ENCODE data around the gene RYR2.
"Not testable (repeated sequence)": the region's sequence is repeated elsewhere in the genome, so short reads cannot be mapped to it uniquely, and the experiment has no call there.

Gene RYR2

DNA sequence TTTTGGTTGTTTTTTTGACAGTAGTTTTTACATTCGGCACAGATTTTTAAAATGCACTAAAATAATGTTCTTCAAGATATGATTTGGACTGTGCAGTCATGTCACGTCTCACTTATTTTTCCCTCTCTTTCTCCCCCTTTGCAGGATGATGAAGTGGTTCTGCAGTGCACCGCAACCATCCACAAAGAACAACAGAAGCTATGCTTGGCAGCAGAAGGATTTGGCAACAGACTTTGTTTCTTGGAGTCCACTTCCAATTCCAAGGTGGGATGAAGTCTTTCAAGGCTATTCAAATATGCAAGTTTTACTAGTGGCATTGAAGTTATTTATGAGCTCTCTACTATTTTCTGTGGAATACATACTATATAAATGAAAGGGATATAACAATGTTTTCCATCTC, 228.4 kb downstream of the RYR2 start:
- no peak overlapping the region for H3K27ac ChIP-seq

DNA sequence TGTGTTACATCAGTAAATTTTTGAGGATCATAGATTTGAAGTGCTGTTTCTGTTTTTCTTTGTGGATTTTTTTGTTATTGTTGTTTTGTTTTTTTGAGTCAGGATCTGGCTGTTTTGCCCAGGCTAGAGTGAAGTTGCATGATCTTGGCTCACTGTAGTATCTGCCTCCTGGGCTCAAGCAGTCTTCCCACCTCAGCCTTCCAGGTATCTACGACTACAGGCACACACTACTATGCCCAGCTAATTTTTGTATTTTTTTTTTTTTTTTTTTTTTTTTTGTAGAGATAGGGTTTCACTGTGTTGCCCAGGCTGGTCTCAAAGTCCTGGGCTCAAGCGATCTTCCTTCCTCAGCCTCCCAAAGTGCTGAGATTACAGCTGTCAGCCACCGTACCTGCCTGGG, 236.0 kb downstream of the RYR2 start:
- not testable (repeated sequence) for H3K27ac ChIP-seq

More for the DNA sequence above, 228.4 kb downstream of the RYR2 start:
- no peak for TF ChIP-seq ZFX (IDR thresholded peaks at IDR 0.05)
- TF ChIP-seq, protein P1, sequence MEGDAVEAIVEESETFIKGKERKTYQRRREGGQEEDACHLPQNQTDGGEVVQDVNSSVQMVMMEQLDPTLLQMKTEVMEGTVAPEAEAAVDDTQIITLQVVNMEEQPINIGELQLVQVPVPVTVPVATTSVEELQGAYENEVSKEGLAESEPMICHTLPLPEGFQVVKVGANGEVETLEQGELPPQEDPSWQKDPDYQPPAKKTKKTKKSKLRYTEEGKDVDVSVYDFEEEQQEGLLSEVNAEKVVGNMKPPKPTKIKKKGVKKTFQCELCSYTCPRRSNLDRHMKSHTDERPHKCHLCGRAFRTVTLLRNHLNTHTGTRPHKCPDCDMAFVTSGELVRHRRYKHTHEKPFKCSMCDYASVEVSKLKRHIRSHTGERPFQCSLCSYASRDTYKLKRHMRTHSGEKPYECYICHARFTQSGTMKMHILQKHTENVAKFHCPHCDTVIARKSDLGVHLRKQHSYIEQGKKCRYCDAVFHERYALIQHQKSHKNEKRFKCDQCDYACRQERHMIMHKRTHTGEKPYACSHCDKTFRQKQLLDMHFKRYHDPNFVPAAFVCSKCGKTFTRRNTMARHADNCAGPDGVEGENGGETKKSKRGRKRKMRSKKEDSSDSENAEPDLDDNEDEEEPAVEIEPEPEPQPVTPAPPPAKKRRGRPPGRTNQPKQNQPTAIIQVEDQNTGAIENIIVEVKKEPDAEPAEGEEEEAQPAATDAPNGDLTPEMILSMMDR (conservative IDR thresholded peaks at IDR 0.05) = no peak

DNA sequence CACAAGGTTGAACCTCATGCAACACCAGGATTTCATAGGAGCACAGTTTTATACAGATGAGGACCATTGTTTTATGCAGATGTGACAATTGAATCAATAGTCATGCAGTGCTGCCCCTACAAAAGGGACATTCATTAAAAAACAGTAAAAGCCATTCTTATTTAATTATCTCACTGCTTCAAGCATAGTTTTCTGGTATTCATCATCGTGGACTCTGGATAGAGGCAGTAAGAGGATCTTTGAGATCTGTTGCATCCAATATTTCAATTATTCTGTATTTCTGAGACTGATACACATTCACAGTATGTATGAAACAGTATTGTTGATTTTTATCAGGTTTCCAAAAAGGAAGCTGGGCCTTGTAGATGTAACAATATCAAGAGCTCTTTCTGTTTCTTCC, 237.6 kb downstream of the RYR2 start:
- TF ChIP-seq, protein P1 (conservative IDR thresholded peaks at IDR 0.05) = no peak
- TF ChIP-seq ZFX (IDR thresholded peaks at IDR 0.05) = no peak
- H3K27ac ChIP-seq = no peak overlapping the region

DNA sequence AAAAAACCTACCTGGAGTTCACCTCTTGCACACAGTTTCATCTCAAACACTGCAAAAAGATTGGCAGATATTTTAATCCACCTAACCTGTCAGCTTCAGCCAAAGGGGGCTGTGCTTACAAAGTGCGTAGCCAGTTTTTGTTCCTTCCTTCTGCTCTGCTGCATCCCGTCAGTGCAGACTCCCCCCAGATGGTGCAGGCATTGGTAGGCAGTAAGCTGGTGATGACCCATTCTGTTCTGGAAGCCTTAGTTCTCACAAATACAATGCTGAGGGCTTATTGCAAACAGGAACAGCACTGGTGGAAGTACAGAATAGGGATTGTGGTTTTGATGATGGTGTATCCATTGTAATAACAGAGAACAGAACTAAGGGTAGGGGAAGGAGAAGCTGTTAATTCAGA, 239.5 kb downstream of the RYR2 start:
- no peak overlapping the region for H3K27ac ChIP-seq
- TF ChIP-seq, protein P1 (conservative IDR thresholded peaks at IDR 0.05) = no peak
- TF ChIP-seq ZFX (IDR thresholded peaks at IDR 0.05) = no peak

DNA sequence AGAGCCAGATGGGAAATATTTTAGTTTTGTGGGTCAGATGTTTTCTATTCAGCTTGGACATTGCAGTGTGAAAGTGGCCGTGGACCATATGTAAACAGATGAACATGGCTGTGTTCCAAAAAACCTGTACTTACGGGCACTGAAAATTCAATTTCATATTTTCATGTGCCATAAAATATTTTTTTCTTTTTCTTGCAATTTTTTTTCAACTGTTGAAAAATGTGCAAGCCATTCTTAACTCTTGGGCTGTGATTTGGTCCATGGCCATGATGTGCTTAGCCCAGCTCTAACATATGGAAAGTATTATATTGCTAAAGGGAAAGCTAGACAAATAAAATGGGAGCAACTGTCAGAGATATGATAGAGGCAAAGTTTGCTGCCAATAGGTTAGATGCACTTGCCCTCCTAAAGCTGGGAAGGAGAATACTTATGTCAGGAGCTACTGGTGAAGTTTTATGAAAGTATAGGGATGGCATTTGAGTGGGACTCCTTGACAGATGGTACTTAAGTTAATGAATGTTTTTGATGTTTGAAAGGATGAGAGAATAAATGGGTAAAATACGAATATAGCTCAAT, 240.3 kb downstream of the RYR2 start:
- no peak overlapping the region for H3K27ac ChIP-seq
- TF ChIP-seq ZFX (IDR thresholded peaks at IDR 0.05) = no peak
- TF ChIP-seq, protein P1 (conservative IDR thresholded peaks at IDR 0.05) = no peak

DNA sequence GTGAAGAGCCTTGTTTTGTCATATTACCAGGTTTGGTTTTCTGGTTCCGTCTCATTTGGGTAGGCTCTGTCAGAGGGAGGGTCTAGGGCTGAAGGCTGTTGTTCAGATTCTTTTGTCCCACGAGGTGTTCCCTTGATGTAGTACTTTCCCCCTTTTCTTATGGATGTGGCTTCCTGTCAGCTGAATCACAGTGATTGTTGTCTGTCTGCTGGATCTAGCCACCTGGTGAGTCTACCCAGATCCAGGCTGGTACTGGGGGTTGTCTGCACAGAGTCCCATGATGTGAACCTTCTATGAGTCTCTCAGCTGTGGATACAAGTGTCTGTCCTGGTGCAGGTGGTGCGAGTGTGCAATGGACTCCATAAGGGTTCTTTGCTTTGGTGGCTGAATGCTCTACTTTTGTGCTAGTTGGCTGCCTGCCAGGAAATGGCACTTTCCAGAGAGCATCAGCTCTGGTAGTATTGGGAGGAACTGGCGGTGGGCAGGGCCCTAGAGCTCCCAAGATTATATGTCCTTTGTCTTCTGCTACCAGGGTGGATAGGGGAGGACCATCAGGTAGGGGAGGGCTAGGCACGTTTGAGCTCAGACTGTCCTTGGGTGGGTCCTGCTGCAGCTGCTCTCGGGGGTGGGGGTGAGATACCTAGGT, 246.0 kb downstream of the RYR2 start:
- H3K27ac ChIP-seq = no peak overlapping the region
- TF ChIP-seq ZFX (IDR thresholded peaks at IDR 0.05) = no peak
- TF ChIP-seq, protein P1 (conservative IDR thresholded peaks at IDR 0.05) = no peak

DNA sequence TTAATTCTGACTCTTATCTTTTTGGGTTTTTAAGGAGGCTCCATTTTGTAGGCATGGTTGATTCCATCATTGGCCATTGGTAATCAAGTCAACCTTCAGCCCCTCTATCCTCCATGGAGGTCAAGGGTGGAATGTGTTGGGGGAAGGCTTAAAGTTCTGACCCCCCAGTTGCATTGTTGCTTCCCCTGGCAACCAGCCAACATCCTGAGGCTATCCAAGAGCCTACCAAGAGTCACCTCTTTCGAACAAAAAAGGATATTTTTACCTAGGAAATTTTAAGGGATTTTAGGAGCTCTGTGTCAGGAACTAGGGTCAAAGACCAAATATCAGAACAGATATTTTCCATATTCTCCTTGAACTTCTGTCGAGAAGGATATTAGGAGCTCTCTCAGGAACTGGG, 251.8 kb downstream of the RYR2 start:
- no peak for TF ChIP-seq ZFX (IDR thresholded peaks at IDR 0.05)
- TF ChIP-seq, protein P1 (conservative IDR thresholded peaks at IDR 0.05) = no peak
- no peak overlapping the region for H3K27ac ChIP-seq

DNA sequence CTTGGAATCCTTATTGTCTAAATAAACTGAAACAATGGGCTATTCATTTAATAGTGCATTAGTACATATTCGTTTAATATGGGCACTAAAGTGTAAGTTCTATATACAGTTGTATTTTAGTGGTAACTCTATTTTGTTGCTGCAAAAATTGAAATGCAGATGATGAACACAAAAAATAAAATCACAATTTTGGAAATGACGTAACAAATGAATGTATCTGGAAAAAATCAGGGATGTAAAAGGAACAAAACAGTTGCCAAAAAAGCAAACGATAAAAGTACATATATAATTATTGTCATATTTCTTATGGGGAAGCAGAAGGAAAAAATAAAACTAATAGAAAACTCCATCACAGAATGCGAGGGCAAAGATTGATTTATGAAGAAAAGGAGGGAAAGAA, 254.9 kb downstream of the RYR2 start:
- TF ChIP-seq, protein P1 (conservative IDR thresholded peaks at IDR 0.05) = no peak
- no peak for TF ChIP-seq ZFX (IDR thresholded peaks at IDR 0.05)
- no peak overlapping the region for H3K27ac ChIP-seq
